ENCODE data around the gene MLXIP. TPM values are rescaled to one million over a fixed set of nuclear protein-coding genes. Genes with fewer than 3 reads are reported as not detected.
A peak's percentile ranks its signal among the peaks of the same experiment; 100 is the strongest.

The MLXIP gene
- total and polyA plus RNA-seq, 2 of the 13 experiments (the other 11 are each of a cell fraction or from before 2014, with no cell fraction given) = 5.3 to 6.7 TPM

GRCh38 chr12:122064025-122064777 is 14.4 kb upstream of the MLXIP start (continued):
- TF ChIP-seq ZNF710 (CRISPR knock-in tag; IDR thresholded peaks at IDR 0.05; ENCODE audit: borderline replicate concordance) (0 out of 2 replicates have a peak, but pooled peaks have one; percentile 18), ZSCAN12 (CRISPR knock-in tag; IDR thresholded peaks at IDR 0.05) (no peak), RAD21 (CRISPR knock-in tag; IDR thresholded peaks at IDR 0.05) (no peak), AGO1 (IDR thresholded peaks at IDR 0.05; ENCODE audit: low read depth, low read length, poor library complexity, severe bottlenecking) (no peak), GATA4 (IDR thresholded peaks at IDR 0.05; ENCODE audit: borderline replicate concordance, low read depth) (0 out of 2 replicates have a peak, but pooled peaks have one; percentile 11), ZNF674 (CRISPR knock-in tag; IDR thresholded peaks at IDR 0.05; ENCODE audit: low read depth) (no peak), TAF15 (IDR thresholded peaks at IDR 0.05; ENCODE audit: low read depth, low read length, poor library complexity, severe bottlenecking) (no peak), ZNF577 (CRISPR knock-in tag; IDR thresholded peaks at IDR 0.05; ENCODE audit: borderline replicate concordance, low read depth) (no peak), ZNF572 (CRISPR knock-in tag; IDR thresholded peaks at IDR 0.05) (0 out of 2 replicates have a peak, but pooled peaks have one; percentile 67), ZSCAN9 (CRISPR knock-in tag; IDR thresholded peaks at IDR 0.05; ENCODE audit: borderline replicate concordance) (0 out of 2 replicates have a peak, but pooled peaks have one; percentile 56), ZNF7 (CRISPR knock-in tag; IDR thresholded peaks at IDR 0.05) (no peak), SMYD3 (CRISPR knock-in tag; IDR thresholded peaks at IDR 0.05) (no peak), SETDB1 (CRISPR knock-in tag; IDR thresholded peaks at IDR 0.05; ENCODE audit: borderline replicate concordance) (no peak), GABPA (IDR thresholded peaks at IDR 0.05; ENCODE audit: low read depth, low read length) (no peak), GABPA (CRISPR knock-in tag; IDR thresholded peaks at IDR 0.05; ENCODE audit: low read depth) (0 out of 2 replicates have a peak, but pooled peaks have one; percentile 37), POLR2AphosphoS2 (IDR thresholded peaks at IDR 0.05; ENCODE audit: low read depth, low read length) (no peak), MAZ (IDR thresholded peaks at IDR 0.05; ENCODE audit: borderline replicate concordance, low read depth, low read length) (0 out of 2 replicates have a peak, but pooled peaks have one; percentile 47), MAZ (CRISPR knock-in tag; IDR thresholded peaks at IDR 0.05; ENCODE audit: low read depth) (peak; percentile 75; the same call in 1 of the 2 replicates), MED8 (CRISPR knock-in tag; IDR thresholded peaks at IDR 0.05; ENCODE audit: insufficient replicate concordance) (peak; percentile 51), TFDP2 (CRISPR knock-in tag; IDR thresholded peaks at IDR 0.05) (peak; percentile 89), PRMT3 (CRISPR knock-in tag; IDR thresholded peaks at IDR 0.05; ENCODE audit: borderline replicate concordance, low read depth) (no peak), ZNF788 (CRISPR knock-in tag; IDR thresholded peaks at IDR 0.05; ENCODE audit: borderline replicate concordance) (peak; percentile 18; the same call in 1 of the 2 replicates), ZNF446 (CRISPR knock-in tag; IDR thresholded peaks at IDR 0.05) (no peak), JDP2 (CRISPR knock-in tag; IDR thresholded peaks at IDR 0.05; ENCODE audit: borderline replicate concordance) (no peak), ZNF761 (CRISPR knock-in tag; conservative IDR thresholded peaks at IDR 0.05) (no peak), TRIM24 (CRISPR knock-in tag; IDR thresholded peaks at IDR 0.05) (no peak), ATF7-NPFF (CRISPR knock-in tag; IDR thresholded peaks at IDR 0.05; ENCODE audit: low read depth) (no peak), REXO4 (CRISPR knock-in tag; IDR thresholded peaks at IDR 0.05; ENCODE audit: borderline replicate concordance) (no peak), SALL1 (CRISPR knock-in tag; IDR thresholded peaks at IDR 0.05) (peak; percentile 77)
